ENCODE data around the gene WDSUB1.

WDSUB1 gene

GRCh38 chr2:159225025-159226016, 61.2 kb downstream of the WDSUB1 start:
- no peaks in the 10 kb centered on the region for H3K9me3 Mint-ChIP-seq
- no peaks in the 10 kb centered on the region for H3K27me3 Mint-ChIP-seq
- no peaks in the 10 kb centered on the region for H3K4me1 Mint-ChIP-seq (ENCODE audit: low read depth)
- H3K36me3 Mint-ChIP-seq (ENCODE audit: low read depth), result peaks cover 10% of the 10 kb centered on the region
- H3K4me3 Mint-ChIP-seq, result no peak overlapping the region
- H3K27ac Mint-ChIP-seq, result no peak overlapping the region
- intact Hi-C loops (cut with micrococcal nuclease), result no loop called here

- Mint-ChIP-seq H3K36me3 (ENCODE audit: low read depth) (no peaks in the 10 kb centered on the region), H3K27me3 (no peaks in the 10 kb centered on the region), H3K9me3 (no peaks in the 10 kb centered on the region), H3K4me1 (ENCODE audit: low read depth) (no peaks in the 10 kb centered on the region), H3K4me3 (no peak overlapping the region), H3K27ac (no peak overlapping the region)
- intact Hi-C loops (cut with micrococcal nuclease), result no loop called here
Observed at GRCh38 chr2:159224061-159224813, 62.3 kb downstream of the WDSUB1 start.

DNA sequence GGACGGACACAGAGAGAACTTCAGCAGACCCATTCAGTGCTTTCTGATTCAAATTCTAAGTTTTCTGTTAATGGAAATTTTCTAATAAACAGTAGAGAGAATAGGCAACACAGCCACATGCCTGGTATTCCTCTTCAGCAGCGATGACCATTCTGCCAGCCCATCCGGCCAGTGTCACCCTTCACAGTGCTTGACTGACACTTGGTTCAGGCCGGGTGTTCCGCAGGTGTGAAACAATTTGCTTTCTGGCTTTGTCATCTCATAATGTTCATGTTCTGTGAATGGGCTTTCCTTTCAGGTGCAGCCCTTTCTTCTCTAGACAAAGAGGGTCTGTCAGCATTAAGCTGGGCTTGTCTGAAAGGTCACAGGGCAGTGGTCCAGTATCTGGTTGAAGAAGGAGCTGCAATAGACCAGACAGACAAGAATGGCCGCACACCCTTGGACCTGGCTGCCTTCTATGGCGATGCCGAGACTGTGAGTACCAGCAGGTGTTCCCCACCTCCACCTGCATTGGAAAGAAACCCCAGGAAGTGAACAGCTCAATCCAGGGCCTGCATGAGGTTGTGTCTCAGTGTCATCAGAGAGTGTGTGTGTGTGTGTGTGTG, 67.0 kb downstream of the WDSUB1 start:
- H3K27me3 Mint-ChIP-seq, result no peaks in the 10 kb centered on the region
- intact Hi-C loops (cut with micrococcal nuclease), result no loop called here
- no peaks in the 10 kb centered on the region for H3K36me3 Mint-ChIP-seq (ENCODE audit: low read depth)
- H3K9me3 Mint-ChIP-seq, result peaks cover 8% of the 10 kb centered on the region
- H3K27ac Mint-ChIP-seq, result no peak overlapping the region
- H3K4me1 Mint-ChIP-seq (ENCODE audit: low read depth), result no peaks in the 10 kb centered on the region
- H3K4me3 Mint-ChIP-seq, result no peak overlapping the region

GRCh38 chr2:159218389-159218788, 68.1 kb downstream of the WDSUB1 start:
- no peaks in the 10 kb centered on the region for H3K4me1 Mint-ChIP-seq (ENCODE audit: low read depth)
- H3K27ac Mint-ChIP-seq, result no peak overlapping the region
- peaks cover 8% of the 10 kb centered on the region for H3K9me3 Mint-ChIP-seq
- no peaks in the 10 kb centered on the region for H3K36me3 Mint-ChIP-seq (ENCODE audit: low read depth)
- H3K4me3 Mint-ChIP-seq, result no peak overlapping the region
- intact Hi-C loops (cut with micrococcal nuclease), result no loop called here
- no peaks in the 10 kb centered on the region for H3K27me3 Mint-ChIP-seq

- Mint-ChIP-seq H3K9me3 (peaks cover 8% of the 10 kb centered on the region), H3K27ac (no peak overlapping the region), H3K4me1 (ENCODE audit: low read depth) (no peaks in the 10 kb centered on the region), H3K27me3 (no peaks in the 10 kb centered on the region), H3K36me3 (ENCODE audit: low read depth) (no peaks in the 10 kb centered on the region), H3K4me3 (no peak overlapping the region)
- intact Hi-C loops (cut with micrococcal nuclease), result no loop called here
Observed at GRCh38 chr2:159217676-159218075, 68.8 kb downstream of the WDSUB1 start.

DNA sequence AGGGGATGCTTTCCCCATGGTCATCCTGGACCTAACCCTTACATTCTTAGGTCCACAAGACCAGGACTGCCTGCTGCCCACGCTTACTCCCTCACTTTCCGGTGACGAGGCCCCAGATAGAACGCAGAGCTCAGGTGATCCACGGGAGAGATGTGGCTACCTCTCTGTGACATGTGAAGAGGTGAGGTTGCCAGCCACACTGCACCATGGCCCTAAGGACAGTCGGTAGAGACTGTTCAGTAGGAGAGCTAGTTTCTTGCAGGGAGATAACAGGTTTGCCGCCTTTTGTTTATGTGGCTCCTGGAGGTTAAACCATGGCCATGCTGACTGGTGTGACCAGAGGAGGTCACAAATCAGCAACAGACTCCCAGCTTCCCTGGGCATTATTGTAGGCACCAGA, 71.4 kb downstream of the WDSUB1 start:
- Mint-ChIP-seq H3K27ac (no peak overlapping the region), H3K4me1 (ENCODE audit: low read depth) (no peaks in the 10 kb centered on the region), H3K4me3 (no peak overlapping the region), H3K9me3 (peaks cover 8% of the 10 kb centered on the region), H3K27me3 (no peaks in the 10 kb centered on the region), H3K36me3 (ENCODE audit: low read depth) (no peaks in the 10 kb centered on the region)
- intact Hi-C loops (cut with micrococcal nuclease), result no loop called here

GRCh38 chr2:159214325-159214865, 72.1 kb downstream of the WDSUB1 start:
- H3K9me3 Mint-ChIP-seq, result peaks cover 8% of the 10 kb centered on the region
- intact Hi-C loops (cut with micrococcal nuclease), result no loop called here
- H3K4me3 Mint-ChIP-seq, result no peak overlapping the region
- no peaks in the 10 kb centered on the region for H3K4me1 Mint-ChIP-seq (ENCODE audit: low read depth)
- H3K27ac Mint-ChIP-seq, result no peak overlapping the region
- no peaks in the 10 kb centered on the region for H3K27me3 Mint-ChIP-seq
- no peaks in the 10 kb centered on the region for H3K36me3 Mint-ChIP-seq (ENCODE audit: low read depth)

GRCh38 chr2:159213296-159213695, 73.2 kb downstream of the WDSUB1 start:
- Mint-ChIP-seq H3K36me3 (ENCODE audit: low read depth) (no peaks in the 10 kb centered on the region), H3K9me3 (peaks cover 8% of the 10 kb centered on the region), H3K4me1 (ENCODE audit: low read depth) (no peaks in the 10 kb centered on the region), H3K4me3 (no peak overlapping the region), H3K27me3 (no peaks in the 10 kb centered on the region), H3K27ac (no peak overlapping the region)
- intact Hi-C loops (cut with micrococcal nuclease), result no loop called here

DNA sequence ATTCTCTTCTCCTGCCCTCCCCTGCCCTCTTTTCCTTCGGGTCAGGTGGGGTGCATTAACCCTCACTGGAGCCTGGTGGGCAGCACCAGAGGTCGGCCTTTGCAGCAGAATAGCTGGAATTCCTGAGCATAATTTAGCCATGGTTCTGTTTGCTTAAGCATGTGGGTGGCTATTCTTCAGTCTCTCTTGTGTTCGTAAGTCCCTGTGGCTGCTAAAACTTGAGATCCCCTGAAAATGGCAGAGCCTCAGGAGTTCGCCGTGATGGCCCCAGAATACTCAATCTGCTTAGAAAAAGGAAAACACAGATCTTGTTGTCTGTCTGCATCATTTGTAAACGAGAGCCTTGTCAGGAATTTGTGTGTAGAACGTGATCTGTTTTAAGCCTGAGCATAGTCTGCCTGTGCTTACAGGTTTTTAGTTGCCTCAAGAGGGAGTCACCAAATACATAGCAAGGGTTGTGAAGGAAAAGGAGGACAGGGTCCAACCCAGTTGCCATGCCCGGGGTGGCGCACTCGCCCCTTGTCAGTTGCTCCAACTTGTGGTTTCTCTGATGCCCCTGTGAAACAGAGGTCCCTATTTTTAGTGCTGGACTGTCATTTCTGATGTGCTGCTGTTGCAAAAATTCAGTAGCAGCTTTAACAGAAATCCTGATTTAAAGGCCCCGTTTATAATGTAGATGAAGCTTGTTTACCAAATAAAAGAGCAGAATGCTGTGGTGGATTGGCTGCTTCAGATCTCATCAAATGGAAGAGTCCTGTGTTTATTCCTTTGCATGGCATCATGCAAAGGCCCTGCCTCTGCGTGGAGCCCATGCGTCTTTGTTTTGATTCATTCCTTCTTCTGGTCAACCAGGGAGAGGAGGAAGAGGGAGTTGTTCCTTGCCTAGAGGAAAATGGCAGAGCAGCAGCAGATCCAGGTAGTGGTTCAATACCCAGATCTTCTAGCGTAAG, 74.8 kb downstream of the WDSUB1 start:
- H3K27ac Mint-ChIP-seq, result no peak overlapping the region

GRCh38 chr2:159209341-159210306, 76.9 kb downstream of the WDSUB1 start:
- Mint-ChIP-seq H3K4me1 (ENCODE audit: low read depth) (peaks cover 4% of the 10 kb centered on the region), H3K9me3 (no peaks in the 10 kb centered on the region), H3K4me3 (no peak overlapping the region), H3K27me3 (no peaks in the 10 kb centered on the region), H3K36me3 (ENCODE audit: low read depth) (no peaks in the 10 kb centered on the region), H3K27ac (no peak overlapping the region)
- intact Hi-C loops (cut with micrococcal nuclease), result no loop called here

More for the DNA sequence above, 74.8 kb downstream of the WDSUB1 start:
- Mint-ChIP-seq H3K4me1 (ENCODE audit: low read depth) (no peaks in the 10 kb centered on the region), H3K4me3 (no peak overlapping the region), H3K36me3 (ENCODE audit: low read depth) (no peaks in the 10 kb centered on the region), H3K9me3 (peaks cover 1% of the 10 kb centered on the region), H3K27me3 (no peaks in the 10 kb centered on the region)
- intact Hi-C loops (cut with micrococcal nuclease), result no loop called here

DNA sequence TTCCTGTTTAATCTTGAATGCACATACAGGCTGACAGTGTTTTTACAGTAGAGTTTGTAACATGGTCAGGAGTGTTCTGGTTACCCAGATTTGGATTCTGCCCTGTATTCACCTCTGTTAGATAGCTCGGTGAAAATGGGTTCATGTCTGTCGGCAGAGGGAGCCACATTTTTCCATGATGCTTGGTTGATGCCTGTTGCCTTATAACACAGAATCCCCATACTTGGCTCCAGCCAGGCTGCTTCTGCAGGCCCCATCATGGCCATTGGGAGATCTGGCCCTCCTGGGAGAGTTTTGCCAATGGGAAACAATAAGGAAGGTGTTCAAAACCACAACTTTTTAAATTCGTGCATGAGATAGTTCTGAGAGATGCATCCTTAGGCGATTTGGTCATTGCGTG, 78.1 kb downstream of the WDSUB1 start:
- H3K27me3 Mint-ChIP-seq, result no peaks in the 10 kb centered on the region
- H3K4me3 Mint-ChIP-seq, result no peak overlapping the region
- no peaks in the 10 kb centered on the region for H3K9me3 Mint-ChIP-seq
- H3K4me1 Mint-ChIP-seq (ENCODE audit: low read depth), result peaks cover 4% of the 10 kb centered on the region
- H3K36me3 Mint-ChIP-seq (ENCODE audit: low read depth), result no peaks in the 10 kb centered on the region
- H3K27ac Mint-ChIP-seq, result no peak overlapping the region
- intact Hi-C loops (cut with micrococcal nuclease), result no loop called here

GRCh38 chr2:159206736-159207380, 79.6 kb downstream of the WDSUB1 start:
- no peak overlapping the region for H3K27ac Mint-ChIP-seq
- H3K36me3 Mint-ChIP-seq (ENCODE audit: low read depth), result no peaks in the 10 kb centered on the region
- peaks cover 4% of the 10 kb centered on the region for H3K4me1 Mint-ChIP-seq (ENCODE audit: low read depth)
- intact Hi-C loops (cut with micrococcal nuclease), result no loop called here
- H3K4me3 Mint-ChIP-seq, result no peak overlapping the region
- H3K27me3 Mint-ChIP-seq, result no peaks in the 10 kb centered on the region
- no peaks in the 10 kb centered on the region for H3K9me3 Mint-ChIP-seq
